C4-2B (cell line): Measurements from ENCODE around the gene PLEKHH3.
"Not testable (repeated sequence)": the region's sequence is repeated elsewhere in the genome, so short reads cannot be mapped to it uniquely, and the experiment has no call there.

Source experiments
- H3K27ac ChIP-seq: fragments of 450-650 bp; 2 replicates; pipeline ENCODE4 v1.5.1; 2017
- CTCF ChIP-seq: fragments of 450-650 bp; conservative IDR thresholded peaks from 2 replicates; pipeline ENCODE4 v1.5.1; 2017; ENCODE audit warnings: mild to moderate bottlenecking
- ZFX ChIP-seq: fragments of 450-650 bp; IDR thresholded peaks from 2 replicates; pipeline ENCODE4 v1.6.1; 2017

Gene PLEKHH3

GRCh38 chr17:42639525-42640113 is 37.2 kb downstream of the PLEKHH3 start:
- no peak for TF ChIP-seq ZFX
- no peak for TF ChIP-seq CTCF
- H3K27ac ChIP-seq = no peak overlapping the region

- no peak overlapping the region for H3K27ac ChIP-seq
- no peak for TF ChIP-seq CTCF
- no peak for TF ChIP-seq ZFX
Measured at GRCh38 chr17:42632949-42633444, 43.8 kb downstream of the PLEKHH3 start.

- H3K27ac ChIP-seq = no peak overlapping the region
- no peak for TF ChIP-seq CTCF
- TF ChIP-seq ZFX = no peak
Measured at GRCh38 chr17:42629411-42630009, 47.3 kb downstream of the PLEKHH3 start.

GRCh38 chr17:42627032-42627764 is 49.6 kb downstream of the PLEKHH3 start:
- not testable (repeated sequence) for H3K27ac ChIP-seq

GRCh38 chr17:42623732-42624596 is 52.8 kb downstream of the PLEKHH3 start:
- peak overlapping the region; percentile 37 for H3K27ac ChIP-seq
- TF ChIP-seq ZFX = no peak
- TF ChIP-seq CTCF = no peak

GRCh38 chr17:42623271-42623670 is 53.5 kb downstream of the PLEKHH3 start:
- TF ChIP-seq CTCF (no peak), ZFX (no peak)
- no peak overlapping the region for H3K27ac ChIP-seq

- H3K27ac ChIP-seq = not testable (repeated sequence)
Measured at GRCh38 chr17:42621987-42622386, 54.8 kb downstream of the PLEKHH3 start.
